GM13977 (cell line): Measurements from ENCODE around the gene AFF2.

ENCODE experiments used
- DNase-seq: peaks from one replicate; pipeline ENCODE4 v3.0.0; 2012; ENCODE audit warnings: low spot score
- in situ Hi-C: fragments of 300-500 bp; cut with MboI; formaldehyde crosslinking; loops from one replicate; pipeline ENCODE4 v1.12.0; 2022; ENCODE audit warnings: low sequenced_read_pairs, low pct_unique_long_range_greater_than_20kb, mixed read lengths, inconsistent platforms; ENCODE audit not compliant: unreplicated experiment
- TF ChIP-seq, protein P1 (sequence below): IDR thresholded peaks from 2 replicates; pipeline ENCODE4 v1.5.1; 2012; ENCODE audit warnings: mild to moderate bottlenecking, control low read depth; ENCODE audit not compliant: insufficient read depth; ENCODE audit errors: extremely low read depth, missing control alignments

AFF2 gene

DNA sequence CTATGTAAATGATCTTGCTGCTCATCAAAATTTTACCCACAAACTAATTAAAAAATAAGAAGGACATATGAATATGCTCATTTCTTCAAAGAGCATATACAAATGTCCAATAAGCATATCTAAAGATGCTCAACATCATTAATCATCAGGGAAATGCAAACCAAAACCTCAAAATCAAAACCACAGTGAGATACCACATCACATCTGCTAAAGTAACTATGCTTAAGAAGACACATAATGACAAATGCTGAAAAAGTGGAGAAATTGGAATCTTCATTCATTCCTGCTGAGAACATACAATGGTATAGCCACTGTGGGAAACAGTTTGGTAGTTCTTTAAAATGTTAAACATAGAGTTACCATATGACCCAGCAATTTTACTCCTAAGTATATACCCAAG is 81.9 kb downstream of the AFF2 start:
- TF ChIP-seq, protein P1, sequence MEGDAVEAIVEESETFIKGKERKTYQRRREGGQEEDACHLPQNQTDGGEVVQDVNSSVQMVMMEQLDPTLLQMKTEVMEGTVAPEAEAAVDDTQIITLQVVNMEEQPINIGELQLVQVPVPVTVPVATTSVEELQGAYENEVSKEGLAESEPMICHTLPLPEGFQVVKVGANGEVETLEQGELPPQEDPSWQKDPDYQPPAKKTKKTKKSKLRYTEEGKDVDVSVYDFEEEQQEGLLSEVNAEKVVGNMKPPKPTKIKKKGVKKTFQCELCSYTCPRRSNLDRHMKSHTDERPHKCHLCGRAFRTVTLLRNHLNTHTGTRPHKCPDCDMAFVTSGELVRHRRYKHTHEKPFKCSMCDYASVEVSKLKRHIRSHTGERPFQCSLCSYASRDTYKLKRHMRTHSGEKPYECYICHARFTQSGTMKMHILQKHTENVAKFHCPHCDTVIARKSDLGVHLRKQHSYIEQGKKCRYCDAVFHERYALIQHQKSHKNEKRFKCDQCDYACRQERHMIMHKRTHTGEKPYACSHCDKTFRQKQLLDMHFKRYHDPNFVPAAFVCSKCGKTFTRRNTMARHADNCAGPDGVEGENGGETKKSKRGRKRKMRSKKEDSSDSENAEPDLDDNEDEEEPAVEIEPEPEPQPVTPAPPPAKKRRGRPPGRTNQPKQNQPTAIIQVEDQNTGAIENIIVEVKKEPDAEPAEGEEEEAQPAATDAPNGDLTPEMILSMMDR = no peak
- no peak for DNase-seq
- in situ Hi-C loops = no loop called here

DNA sequence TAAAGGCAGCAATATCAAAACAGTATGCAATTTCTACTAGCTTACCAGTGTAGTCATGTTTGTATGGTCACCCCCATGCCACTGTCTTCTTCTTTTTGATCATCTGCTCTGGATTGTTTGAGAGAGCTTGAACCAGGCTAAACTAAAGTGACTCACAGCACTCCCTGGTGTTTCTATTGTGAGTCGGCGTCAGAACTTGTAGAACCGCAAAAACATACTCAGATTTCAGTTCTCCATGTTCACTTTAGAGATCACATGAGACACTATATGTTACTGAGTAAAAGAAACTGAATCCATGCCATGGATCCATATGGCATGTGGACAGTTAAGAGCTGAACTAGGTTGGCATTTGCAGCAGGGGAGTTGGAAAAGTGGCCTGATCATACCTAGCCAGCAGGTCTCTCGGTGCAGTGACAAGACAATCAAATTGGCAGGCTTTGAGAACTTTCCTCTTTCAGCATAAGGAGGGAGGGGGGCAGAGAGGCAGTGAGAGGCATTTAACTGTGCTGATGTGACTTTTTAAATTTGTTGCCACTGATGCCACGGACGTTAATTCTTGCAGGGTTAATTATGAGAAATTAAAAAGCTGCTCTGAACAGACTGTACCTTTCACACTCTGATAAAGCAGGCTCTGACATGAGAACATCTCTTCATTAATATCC is 88.4 kb downstream of the AFF2 start:
- DNase-seq = no peak
- TF ChIP-seq, protein P1 = no peak
- in situ Hi-C loops = no loop called here

DNA sequence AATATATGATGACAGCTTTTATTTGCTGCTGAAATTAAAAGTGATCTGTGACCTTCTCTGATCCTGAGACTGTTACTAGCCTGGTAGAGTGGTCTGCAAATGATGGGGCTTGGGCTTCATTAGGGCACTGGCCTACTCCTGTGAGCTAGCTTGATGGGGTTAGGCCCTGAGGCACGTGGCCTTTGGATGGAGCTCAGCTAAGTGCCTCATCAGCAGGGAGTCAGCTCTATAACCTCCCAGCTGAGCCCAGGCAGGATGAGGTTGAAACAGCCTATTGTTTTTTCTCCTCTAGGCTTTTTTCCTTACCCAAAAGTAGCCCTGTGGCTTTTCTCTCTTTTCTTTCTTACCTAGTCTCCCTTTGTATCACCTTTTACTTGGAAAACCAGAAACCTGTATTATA is 92.2 kb downstream of the AFF2 start:
- TF ChIP-seq, protein P1 = no peak
- in situ Hi-C loops = no loop called here
- no peak for DNase-seq

- in situ Hi-C loops = no loop called here
- TF ChIP-seq, protein P1 = no peak
- no peak for DNase-seq
Observed at GRCh38 chrX:148593146-148593545, 92.7 kb downstream of the AFF2 start.

GRCh38 chrX:148593987-148594386 is 93.6 kb downstream of the AFF2 start:
- in situ Hi-C loops = no loop called here
- TF ChIP-seq, protein P1 = no peak
- no peak for DNase-seq

DNA sequence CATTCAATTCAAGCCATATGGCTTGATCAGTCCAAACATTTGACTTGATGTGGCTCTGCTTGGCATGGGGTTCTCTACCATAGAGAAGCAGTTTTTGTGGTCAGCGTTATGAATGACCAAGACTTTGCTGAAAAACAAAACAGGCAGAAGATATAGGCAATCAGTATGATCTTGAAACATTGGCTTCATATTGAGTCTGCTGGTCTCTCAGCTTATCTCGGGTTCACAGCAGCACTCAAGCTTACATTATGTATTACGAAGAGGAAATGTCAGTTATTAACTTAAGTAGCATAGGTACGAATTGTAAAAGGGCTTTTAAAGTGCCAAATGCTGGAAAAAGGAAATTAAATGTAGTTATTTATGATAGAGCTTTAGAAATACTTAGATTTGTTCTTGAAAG is 99.0 kb downstream of the AFF2 start:
- in situ Hi-C loops = no loop called here
- DNase-seq = no peak

More for the DNA sequence above, 99.0 kb downstream of the AFF2 start:
- TF ChIP-seq, protein P1 = no peak
